Natural killer cell treated with Interleukin-12 subunit alpha and Interleukin-12 subunit beta and Interleukin-15 and Interleukin-18, amount 100 ng/mL, for 72 hours (primary cell): ENCODE data around the gene SIPA1L3. TPM values are rescaled to one million over a fixed set of nuclear protein-coding genes. Genes with fewer than 3 reads are reported as not detected.

Experiments
- ATAC-seq, 2 donors: fragments of 150-1000 bp; cut with Tn5 transposase in 1 of 2; sonication (Bioruptor Pico), chemical (Tn5 transposase) in 1 of 2; 2 replicates each; pipeline ENCODE4 v1.10.0; 2021
- DNase-seq: peaks from one replicate; pipeline ENCODE4 v3.0.0; 2022; ENCODE audit warnings: low spot score
- H3K27ac Mint-ChIP-seq, 2 donors: 1 replicate in 1 of 2; 2 replicates in 1 of 2; pipeline ENCODE4 v1.8.0; 2022; ENCODE audit warnings: mixed read lengths in 2 of 2, mild to moderate bottlenecking in 1 of 2, moderate library complexity in 1 of 2
- H3K27me3 Mint-ChIP-seq, 2 donors: 1 replicate in 1 of 2; 2 replicates in 1 of 2; pipeline ENCODE4 v1.8.0; 2022; ENCODE audit warnings: mixed read lengths in 2 of 2
- H3K36me3 Mint-ChIP-seq: one replicate; pipeline ENCODE4 v1.8.0; 2022; ENCODE audit warnings: mixed read lengths
- H3K4me1 Mint-ChIP-seq, 2 donors: 1 replicate in 1 of 2; 2 replicates in 1 of 2; pipeline ENCODE4 v1.8.0; 2022; ENCODE audit warnings: low read depth in 2 of 2, mixed read lengths in 2 of 2, mild to moderate bottlenecking in 1 of 2
- H3K4me3 Mint-ChIP-seq: one replicate; pipeline ENCODE4 v1.8.0; 2022; ENCODE audit warnings: mixed read lengths
- H3K9me3 Mint-ChIP-seq: 2 replicates; pipeline ENCODE4 v1.8.0; 2022; ENCODE audit warnings: mixed read lengths
- total RNA-seq, 2 donors: library from RNA; stranded (reverse); gene quantifications; one replicate each; pipeline ENCODE4 v1.2.3, GENCODE V29; 2022

SIPA1L3 gene
- total RNA-seq, 2 donors from 2014 or later: 16.8 to 31.0 TPM

- peaks cover 1% of the 10 kb centered on the region for H3K9me3 Mint-ChIP-seq
- no peak overlapping the region for H3K27ac Mint-ChIP-seq
- no peaks in the 10 kb centered on the region for H3K27me3 Mint-ChIP-seq
- H3K4me1 Mint-ChIP-seq: peaks cover 8 to 12% of the 10 kb centered on the region in 2 donors
- no peak overlapping the region for H3K4me3 Mint-ChIP-seq
- H3K36me3 Mint-ChIP-seq: no peaks in the 10 kb centered on the region
- DNase-seq (no peak), ATAC-seq (no peak)
These were observed 130.0 kb downstream of the SIPA1L3 start for GRCh38 chr19:38036707-38037611.

- H3K4me3 Mint-ChIP-seq: no peak overlapping the region
- peak in 1 of 2 donors; percentile 65 for ATAC-seq
- H3K4me1 Mint-ChIP-seq: peaks cover 7% of the 10 kb centered on the region in 2 donors
- no peaks in the 10 kb centered on the region for H3K27me3 Mint-ChIP-seq
- no peaks in the 10 kb centered on the region for H3K36me3 Mint-ChIP-seq
- DNase-seq: no peak
- no peak overlapping the region for H3K27ac Mint-ChIP-seq
- H3K9me3 Mint-ChIP-seq: peaks cover 2% of the 10 kb centered on the region
These were observed 133.0 kb downstream of the SIPA1L3 start for GRCh38 chr19:38039966-38040365.

- H3K27me3 Mint-ChIP-seq: no peaks in the 10 kb centered on the region
- ATAC-seq: no peak
- DNase-seq: no peak
- H3K27ac Mint-ChIP-seq: no peak overlapping the region
- peaks cover 4% of the 10 kb centered on the region in 2 donors for H3K4me1 Mint-ChIP-seq
- H3K4me3 Mint-ChIP-seq: no peak overlapping the region
- H3K36me3 Mint-ChIP-seq: no peaks in the 10 kb centered on the region
- H3K9me3 Mint-ChIP-seq: peaks cover 2% of the 10 kb centered on the region
These were observed 135.1 kb downstream of the SIPA1L3 start for GRCh38 chr19:38042132-38042531.

GRCh38 chr19:38043649-38044144 is 136.7 kb downstream of the SIPA1L3 start:
- no peaks in the 10 kb centered on the region for H3K36me3 Mint-ChIP-seq
- ATAC-seq (no peak), DNase-seq (no peak)
- no peak overlapping the region for H3K4me3 Mint-ChIP-seq
- peak overlapping the region; percentile 25 to 56 for H3K27ac Mint-ChIP-seq
- no peaks in the 10 kb centered on the region for H3K27me3 Mint-ChIP-seq
- peaks cover 17 to 20% of the 10 kb centered on the region in 2 donors for H3K4me1 Mint-ChIP-seq
- H3K9me3 Mint-ChIP-seq: peaks cover 2% of the 10 kb centered on the region

- Mint-ChIP-seq H3K36me3 (no peaks in the 10 kb centered on the region), H3K4me1 (peaks cover 24 to 26% of the 10 kb centered on the region in 2 donors), H3K9me3 (peaks cover 2% of the 10 kb centered on the region), H3K27ac (peak overlapping the region; percentile 25 to 56), H3K4me3 (no peak overlapping the region), H3K27me3 (no peaks in the 10 kb centered on the region)
- DNase-seq (no peak), ATAC-seq (no peak)
These were observed 137.5 kb downstream of the SIPA1L3 start for GRCh38 chr19:38044267-38045111.

- Mint-ChIP-seq H3K4me3 (no peak overlapping the region), H3K27ac (peak overlapping the region in 1 of 2 donors; percentile 56), H3K9me3 (peaks cover 2% of the 10 kb centered on the region), H3K36me3 (no peaks in the 10 kb centered on the region), H3K4me1 (peaks cover 27% of the 10 kb centered on the region in 2 donors), H3K27me3 (no peaks in the 10 kb centered on the region)
- DNase-seq (no peak), ATAC-seq (no peak)
These were observed 138.7 kb downstream of the SIPA1L3 start for GRCh38 chr19:38045554-38046253.

GRCh38 chr19:38046254-38047048 is 139.4 kb downstream of the SIPA1L3 start:
- H3K4me1 Mint-ChIP-seq: peaks cover 27% of the 10 kb centered on the region in 2 donors
- no peaks in the 10 kb centered on the region for H3K27me3 Mint-ChIP-seq
- ATAC-seq (no peak), DNase-seq (no peak)
- no peak overlapping the region for H3K27ac Mint-ChIP-seq
- H3K36me3 Mint-ChIP-seq: no peaks in the 10 kb centered on the region
- H3K9me3 Mint-ChIP-seq: peaks cover 2% of the 10 kb centered on the region
- no peak overlapping the region for H3K4me3 Mint-ChIP-seq

- Mint-ChIP-seq H3K27me3 (no peaks in the 10 kb centered on the region), H3K9me3 (peaks cover under 1% of the 10 kb centered on the region), H3K4me1 (peaks cover 27% of the 10 kb centered on the region in 2 donors), H3K36me3 (no peaks in the 10 kb centered on the region), H3K27ac (peak overlapping the region; percentile 93 to 96), H3K4me3 (no peak overlapping the region)
- ATAC-seq (no peak), DNase-seq (no peak)
These were observed 140.0 kb downstream of the SIPA1L3 start for GRCh38 chr19:38047049-38047438.

GRCh38 chr19:38047641-38048040 is 140.6 kb downstream of the SIPA1L3 start:
- Mint-ChIP-seq H3K4me1 (peaks cover 27% of the 10 kb centered on the region in 2 donors), H3K4me3 (peak overlapping the region; percentile 64), H3K27me3 (no peaks in the 10 kb centered on the region), H3K27ac (peak overlapping the region; percentile 93 to 96), H3K9me3 (no peaks in the 10 kb centered on the region), H3K36me3 (no peaks in the 10 kb centered on the region)
- ATAC-seq: no peak
- DNase-seq: no peak

GRCh38 chr19:38049105-38049649 is 142.2 kb downstream of the SIPA1L3 start:
- no peaks in the 10 kb centered on the region for H3K27me3 Mint-ChIP-seq
- H3K27ac Mint-ChIP-seq: peak overlapping the region; percentile 93 to 96
- H3K36me3 Mint-ChIP-seq: no peaks in the 10 kb centered on the region
- peak overlapping the region; percentile 64 for H3K4me3 Mint-ChIP-seq
- H3K4me1 Mint-ChIP-seq: peaks cover 27% of the 10 kb centered on the region in 2 donors
- DNase-seq (peak; percentile 71), ATAC-seq (peak; percentile 96 to 97)
- no peaks in the 10 kb centered on the region for H3K9me3 Mint-ChIP-seq

- Mint-ChIP-seq H3K4me3 (no peak overlapping the region), H3K27ac (no peak overlapping the region), H3K27me3 (no peaks in the 10 kb centered on the region), H3K9me3 (no peaks in the 10 kb centered on the region), H3K36me3 (no peaks in the 10 kb centered on the region), H3K4me1 (peaks cover 4 to 5% of the 10 kb centered on the region in 2 donors)
- DNase-seq (no peak), ATAC-seq (no peak)
These were observed 148.0 kb downstream of the SIPA1L3 start for GRCh38 chr19:38055010-38055409.

GRCh38 chr19:38055655-38056521 is 148.9 kb downstream of the SIPA1L3 start:
- DNase-seq (no peak), ATAC-seq (no peak)
- H3K27me3 Mint-ChIP-seq: no peaks in the 10 kb centered on the region
- no peaks in the 10 kb centered on the region for H3K9me3 Mint-ChIP-seq
- no peaks in the 10 kb centered on the region for H3K36me3 Mint-ChIP-seq
- H3K4me1 Mint-ChIP-seq: peaks cover 5 to 6% of the 10 kb centered on the region in 2 donors
- no peak overlapping the region for H3K4me3 Mint-ChIP-seq
- peak overlapping the region in 1 of 2 donors; percentile 75 for H3K27ac Mint-ChIP-seq
